NOMO-1 treated with dmso at 0.1 percent for 144 hours (cell line): ENCODE data around the gene SSR2.

ENCODE experiments used
- DNase-seq: peaks from one replicate; lab custom pipeline; 2025; ENCODE audit not compliant: unreplicated experiment; lab: John Stamatoyannopoulos, UW

Gene SSR2

GRCh38 chr1:155974208-155975115, 46.3 kb downstream of the SSR2 start:
- DNase-seq = no peak

- no peak for DNase-seq
Measured at GRCh38 chr1:155973723-155974122, 47.0 kb downstream of the SSR2 start.

- DNase-seq = no peak
Measured at GRCh38 chr1:155971910-155972809, 48.6 kb downstream of the SSR2 start.

- peak; percentile 94 for DNase-seq
Measured at GRCh38 chr1:155970531-155971167, 50.1 kb downstream of the SSR2 start.

GRCh38 chr1:155969377-155969791, 51.4 kb downstream of the SSR2 start:
- DNase-seq = no peak

GRCh38 chr1:155968670-155969069, 52.1 kb downstream of the SSR2 start:
- DNase-seq = no peak

- no peak for DNase-seq
Measured at GRCh38 chr1:155968051-155968400, 52.7 kb downstream of the SSR2 start.

- DNase-seq = peak; percentile 45
Measured at GRCh38 chr1:155967341-155968050, 53.3 kb downstream of the SSR2 start.

GRCh38 chr1:155966750-155967149, 54.0 kb downstream of the SSR2 start:
- DNase-seq = no peak

GRCh38 chr1:155966135-155966534, 54.6 kb downstream of the SSR2 start:
- DNase-seq = no peak

- no peak for DNase-seq
Measured at GRCh38 chr1:155964193-155964592, 56.6 kb downstream of the SSR2 start.

GRCh38 chr1:155962599-155963211, 58.0 kb downstream of the SSR2 start:
- DNase-seq = no peak

GRCh38 chr1:155961937-155962336, 58.8 kb downstream of the SSR2 start:
- no peak for DNase-seq

- no peak for DNase-seq
Measured at GRCh38 chr1:155960081-155960745, 60.5 kb downstream of the SSR2 start.
